ENCODE results near the gene SNRPB2.

Gene SNRPB2

DNA sequence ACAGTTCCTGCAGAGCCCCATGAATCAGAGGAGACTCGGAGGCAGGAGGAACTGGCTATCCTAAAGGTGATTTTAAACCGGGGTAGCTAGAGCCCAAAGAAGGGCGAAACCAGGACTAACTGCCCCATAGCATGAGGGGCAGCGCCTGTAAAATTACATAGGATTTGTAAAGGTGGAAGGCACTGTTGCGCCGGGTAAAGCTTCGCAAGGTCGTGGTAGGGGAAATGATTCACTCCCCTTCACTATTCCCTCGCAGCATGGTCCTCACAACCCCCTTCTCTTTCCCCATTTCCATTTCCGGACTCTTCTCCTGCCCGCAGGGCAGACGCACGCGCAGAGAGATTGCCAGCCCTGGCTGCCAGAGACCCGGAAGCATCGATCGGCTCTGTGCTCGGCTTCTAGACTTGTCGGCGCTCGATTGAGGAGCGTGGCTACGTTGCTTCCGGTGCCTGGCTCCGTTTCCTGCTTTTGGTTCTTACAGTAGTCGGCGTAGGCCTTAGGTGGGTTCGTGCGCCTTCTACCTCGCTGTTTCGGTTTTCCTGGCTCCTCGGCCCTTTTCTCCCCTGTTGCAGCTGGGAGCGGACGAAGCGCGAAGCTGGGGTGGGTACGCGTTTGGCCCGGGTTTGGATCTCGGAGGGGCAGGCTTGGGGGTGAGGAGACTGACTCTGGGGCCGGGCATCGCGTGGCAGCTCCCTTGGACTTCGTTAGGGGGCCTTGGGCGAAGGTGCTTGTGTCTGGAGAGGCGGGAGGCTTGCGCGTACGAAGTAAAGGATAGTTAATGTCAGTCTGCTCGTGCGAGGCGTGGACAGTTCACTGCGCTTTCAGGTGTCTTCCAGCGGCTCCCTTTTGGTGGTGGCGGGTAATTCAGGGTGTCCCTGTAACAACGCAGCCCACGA lies at the start of gene SNRPB2:
Gene SNRPB2, plus strand, starts transcription at position 462 of the 896 bp plus-strand sequence. CDS start 1,677 bp downstream, outside the sequence.
- DNase-seq: peak; percentile 91
- in situ Hi-C loops (cut with HindIII; ENCODE audit: low pct_ligation_motif_present, low pct_unique_long_range_greater_than_20kb, low sequenced_read_pairs): no loop called here

DNA sequence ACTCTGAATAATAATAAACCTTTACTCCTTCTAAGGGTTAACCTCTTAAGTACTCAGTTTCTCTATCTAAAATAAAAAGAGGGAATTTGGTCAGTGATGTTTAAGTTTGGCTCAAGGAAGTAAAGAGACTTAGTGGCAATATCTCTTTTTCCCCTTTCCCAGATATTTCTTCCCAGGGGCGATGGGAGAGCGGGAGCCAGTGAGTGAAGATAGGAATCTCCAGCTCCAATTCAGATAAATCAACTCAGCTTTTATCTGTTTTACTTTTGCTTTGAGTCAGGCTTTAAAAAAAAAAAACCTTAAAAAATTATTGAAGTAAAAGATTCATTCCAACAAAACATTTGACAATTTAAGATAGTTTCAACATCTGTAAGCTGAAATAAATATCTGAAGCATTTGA lies 45.4 kb upstream of the SNRPB2 start:
- DNase-seq: no peak

DNA sequence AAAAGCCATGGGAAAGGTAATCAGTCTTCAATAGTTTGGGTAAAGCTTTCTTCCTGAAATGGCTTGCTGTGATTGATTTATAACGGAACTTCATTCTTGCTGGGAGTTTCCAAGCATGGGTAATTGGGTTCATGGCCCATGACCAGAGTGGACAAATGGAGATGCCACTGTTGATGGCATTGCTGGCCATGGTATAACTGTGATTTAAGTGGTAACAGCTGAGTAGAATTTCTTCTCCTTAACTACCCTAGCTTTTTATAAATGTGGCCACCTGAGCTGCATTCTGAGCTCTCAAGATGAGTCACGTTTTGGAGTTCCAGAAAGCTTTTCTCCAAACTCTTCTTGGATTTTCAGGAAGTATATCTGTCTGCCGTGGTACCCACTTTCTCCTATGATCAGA lies 39.9 kb upstream of the SNRPB2 start:
- no peak for DNase-seq
- in situ Hi-C loops (cut with HindIII; ENCODE audit: low pct_ligation_motif_present, low pct_unique_long_range_greater_than_20kb, low sequenced_read_pairs): no loop called here

More for the DNA sequence above, 45.4 kb upstream of the SNRPB2 start:
- in situ Hi-C loops (cut with HindIII; ENCODE audit: low pct_ligation_motif_present, low pct_unique_long_range_greater_than_20kb, low sequenced_read_pairs): no loop called here

DNA sequence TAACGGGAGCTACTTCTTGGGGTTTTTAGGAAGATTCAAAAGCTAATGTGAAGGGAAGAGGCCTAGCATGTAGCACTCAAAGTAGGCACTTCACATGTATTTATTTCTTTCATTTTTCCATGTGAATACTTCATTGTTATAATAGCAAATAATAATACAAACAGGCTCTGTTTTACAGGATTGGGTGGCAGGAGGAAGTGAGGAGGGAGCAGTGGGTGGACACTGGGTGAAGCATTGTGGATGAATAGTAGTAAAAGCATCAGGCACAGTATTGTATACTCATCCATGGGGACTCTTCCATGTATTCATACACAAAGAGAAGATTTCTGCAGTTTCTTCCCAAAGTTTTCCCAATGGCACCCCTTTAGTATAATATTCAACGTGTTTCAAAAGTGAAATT lies 38.4 kb upstream of the SNRPB2 start:
- in situ Hi-C loops (cut with HindIII; ENCODE audit: low pct_ligation_motif_present, low pct_unique_long_range_greater_than_20kb, low sequenced_read_pairs): no loop called here

DNA sequence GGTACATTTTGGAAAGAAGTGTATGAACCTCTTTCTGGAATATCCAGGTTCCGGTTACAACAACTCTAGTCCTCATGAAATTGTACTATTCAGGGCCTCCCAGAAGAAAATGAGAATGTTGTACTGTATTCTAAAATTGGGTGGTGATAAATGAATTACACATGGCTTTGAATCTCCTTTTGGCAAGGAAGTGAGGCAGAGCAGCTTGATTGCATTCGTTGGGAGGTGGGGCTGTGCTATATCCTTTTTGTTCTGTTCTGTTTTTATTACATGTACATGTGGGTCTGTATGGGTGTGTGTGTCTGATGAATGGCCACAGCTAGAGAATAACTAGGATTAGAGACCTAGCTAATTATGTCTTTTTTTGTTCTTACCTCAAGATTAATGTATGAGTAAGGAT lies 37.8 kb upstream of the SNRPB2 start:
- no peak for DNase-seq
- in situ Hi-C loops (cut with HindIII; ENCODE audit: low pct_ligation_motif_present, low pct_unique_long_range_greater_than_20kb, low sequenced_read_pairs): no loop called here

More for the DNA sequence above, 38.4 kb upstream of the SNRPB2 start:
- DNase-seq: no peak

DNA sequence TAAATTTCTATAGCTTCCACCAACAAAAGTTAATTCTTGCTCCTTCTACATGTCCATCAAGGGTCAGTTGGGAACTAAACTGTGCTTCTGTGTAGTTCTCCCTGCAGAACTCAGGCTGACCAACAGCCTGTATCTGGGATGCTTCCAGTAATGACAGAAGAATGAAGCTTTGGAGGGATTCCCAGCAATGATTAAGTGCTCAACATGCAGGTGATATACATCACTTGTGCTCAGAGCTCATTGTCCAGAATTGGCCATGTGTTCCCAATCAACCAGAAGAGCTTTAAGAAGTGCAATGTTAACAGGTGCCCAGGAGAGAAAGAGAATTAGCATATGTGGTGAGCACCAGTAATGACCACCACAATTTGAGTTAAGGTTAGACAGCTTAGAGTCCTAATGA lies 37.4 kb upstream of the SNRPB2 start:
- DNase-seq: no peak
- in situ Hi-C loops (cut with HindIII; ENCODE audit: low pct_ligation_motif_present, low pct_unique_long_range_greater_than_20kb, low sequenced_read_pairs): no loop called here

DNA sequence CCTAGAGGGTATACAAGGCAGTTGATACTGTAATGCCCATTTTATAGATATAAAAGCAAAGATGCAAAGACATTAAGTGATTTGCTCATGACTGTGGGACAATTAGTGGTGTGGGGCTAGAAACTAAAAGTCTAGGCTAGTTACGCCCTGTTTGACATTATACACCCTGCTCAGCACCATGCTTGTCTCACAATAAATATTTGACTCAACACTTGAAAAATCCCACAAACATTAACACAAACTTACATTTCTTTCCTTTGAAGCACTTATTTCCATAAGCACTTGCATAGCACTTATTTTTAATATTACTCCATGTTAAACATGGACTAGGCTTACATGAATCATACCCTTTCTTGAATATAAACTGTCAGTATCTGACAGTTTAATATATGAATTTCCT lies 36.5 kb upstream of the SNRPB2 start:
- in situ Hi-C loops (cut with HindIII; ENCODE audit: low pct_ligation_motif_present, low pct_unique_long_range_greater_than_20kb, low sequenced_read_pairs): no loop called here
- DNase-seq: no peak

DNA sequence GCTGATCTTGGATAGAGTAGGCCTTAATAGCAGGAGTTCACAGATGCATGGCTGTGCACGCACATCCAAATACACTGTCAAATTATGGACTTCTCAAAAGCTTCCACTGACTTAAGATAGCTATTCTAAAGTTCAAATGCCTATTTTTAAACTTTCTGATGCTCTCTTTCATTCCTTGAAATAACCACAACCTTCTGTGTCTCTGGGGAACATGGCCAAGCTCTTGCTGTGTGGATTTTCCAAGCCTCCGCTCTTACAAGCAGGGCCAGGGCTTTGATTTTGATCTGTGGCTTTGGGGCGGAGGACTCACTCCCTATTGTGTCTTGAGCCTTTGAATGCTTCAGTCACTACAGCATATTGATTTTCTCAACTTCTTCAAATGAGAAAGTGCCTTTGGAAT lies 35.7 kb upstream of the SNRPB2 start:
- in situ Hi-C loops (cut with HindIII; ENCODE audit: low pct_ligation_motif_present, low pct_unique_long_range_greater_than_20kb, low sequenced_read_pairs): no loop called here

DNA sequence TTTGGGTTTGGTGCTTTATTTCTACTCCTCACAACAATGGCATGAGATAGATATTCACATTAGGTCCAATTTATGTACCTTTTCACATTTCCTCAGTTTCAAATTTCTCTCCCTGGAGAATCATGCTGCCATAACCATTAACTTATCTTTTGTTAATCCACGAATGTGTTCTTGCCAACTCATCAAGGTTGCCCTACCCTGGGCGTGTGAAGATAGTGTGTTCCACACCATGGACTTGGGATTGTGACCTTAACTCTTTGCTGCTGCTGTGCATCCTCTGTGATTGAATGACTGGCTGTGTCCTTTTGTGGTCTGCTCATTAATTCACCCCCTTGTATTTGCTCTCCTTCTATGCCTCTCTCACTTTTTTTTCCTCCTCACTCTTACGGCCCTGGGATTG lies 34.2 kb upstream of the SNRPB2 start:
- in situ Hi-C loops (cut with HindIII; ENCODE audit: low pct_ligation_motif_present, low pct_unique_long_range_greater_than_20kb, low sequenced_read_pairs): no loop called here
- no peak for DNase-seq

More for the DNA sequence above, 35.7 kb upstream of the SNRPB2 start:
- DNase-seq: no peak

DNA sequence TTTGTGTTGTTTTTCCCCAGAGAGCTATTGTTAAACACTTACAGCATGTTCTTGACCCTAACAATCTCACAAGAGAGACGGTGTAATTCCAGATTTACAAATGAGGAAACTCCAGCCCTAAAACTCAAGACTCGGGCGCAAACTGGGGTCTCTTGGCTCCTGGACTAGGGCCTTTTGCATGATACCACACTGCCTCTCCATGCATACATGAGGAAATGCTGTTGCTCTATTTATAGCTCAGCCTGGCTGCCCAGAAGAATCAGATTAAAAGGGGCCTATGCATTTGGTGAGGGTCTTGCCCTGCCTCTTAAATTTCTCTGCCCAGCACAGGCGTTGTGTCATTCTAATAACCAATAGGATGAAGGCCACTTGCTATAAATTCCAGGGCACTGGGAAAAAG lies 30.5 kb upstream of the SNRPB2 start:
- in situ Hi-C loops (cut with HindIII; ENCODE audit: low pct_ligation_motif_present, low pct_unique_long_range_greater_than_20kb, low sequenced_read_pairs): no loop called here
- no peak for DNase-seq

DNA sequence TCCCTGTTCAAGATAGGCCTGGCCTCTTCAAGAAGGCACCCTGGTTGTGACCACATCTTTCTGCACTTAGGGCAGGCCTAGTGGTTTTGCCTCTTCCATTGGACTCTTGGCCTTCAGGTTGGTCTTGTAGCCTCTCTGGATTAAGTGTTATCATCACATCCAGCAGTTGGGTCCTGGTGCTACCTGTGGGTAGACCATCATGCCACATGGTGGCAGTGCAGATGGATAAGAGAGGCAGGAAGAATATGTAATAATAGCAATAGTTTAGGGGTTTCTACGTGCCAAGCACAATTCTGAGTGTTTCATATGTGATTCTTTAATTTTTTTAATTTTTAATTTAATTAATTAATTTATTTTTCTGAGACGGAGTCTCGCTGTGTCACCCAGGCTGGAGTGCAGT lies 28.5 kb upstream of the SNRPB2 start:
- DNase-seq: no peak
- in situ Hi-C loops (cut with HindIII; ENCODE audit: low pct_ligation_motif_present, low pct_unique_long_range_greater_than_20kb, low sequenced_read_pairs): no loop called here

DNA sequence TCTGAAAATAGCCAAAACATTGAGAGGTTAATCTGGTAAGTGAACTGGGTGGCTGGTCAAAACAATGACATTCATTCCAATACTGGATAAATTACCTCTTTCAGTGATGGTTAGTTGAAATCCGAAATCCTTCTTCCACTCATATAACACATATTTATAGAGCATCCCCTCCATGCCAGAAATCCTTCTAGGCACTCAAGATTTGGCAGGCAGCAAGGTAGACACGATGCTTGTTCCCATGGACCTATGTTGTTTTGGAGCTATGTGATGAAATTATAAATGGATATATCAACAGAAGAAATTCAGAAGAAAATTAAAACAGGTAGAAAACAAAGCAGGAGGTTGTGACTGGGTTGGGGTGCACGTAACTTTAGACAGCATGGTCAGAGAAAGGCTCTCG lies 26.3 kb upstream of the SNRPB2 start:
- no peak for DNase-seq
- in situ Hi-C loops (cut with HindIII; ENCODE audit: low pct_ligation_motif_present, low pct_unique_long_range_greater_than_20kb, low sequenced_read_pairs): no loop called here

DNA sequence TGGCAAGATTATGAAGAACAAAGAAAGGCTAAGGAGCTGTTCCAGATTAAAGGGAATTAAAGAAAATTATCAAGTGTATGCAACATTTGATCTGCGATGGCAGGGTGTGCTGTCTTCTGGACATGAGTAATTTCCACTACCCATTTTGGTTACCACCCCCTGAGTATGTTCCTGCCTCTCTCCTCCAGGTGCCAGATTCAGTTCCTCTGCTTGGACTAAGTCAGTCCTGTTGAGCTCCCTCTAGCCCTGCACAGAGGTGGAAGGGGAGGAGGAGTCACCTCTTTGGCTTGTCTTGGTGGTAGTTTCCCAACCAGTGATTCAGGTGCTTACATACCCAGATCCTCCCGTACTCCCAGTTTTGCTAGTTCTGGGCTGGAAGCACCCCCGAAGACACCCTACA lies 22.2 kb upstream of the SNRPB2 start:
- in situ Hi-C loops (cut with HindIII; ENCODE audit: low pct_ligation_motif_present, low pct_unique_long_range_greater_than_20kb, low sequenced_read_pairs): no loop called here
- no peak for DNase-seq

DNA sequence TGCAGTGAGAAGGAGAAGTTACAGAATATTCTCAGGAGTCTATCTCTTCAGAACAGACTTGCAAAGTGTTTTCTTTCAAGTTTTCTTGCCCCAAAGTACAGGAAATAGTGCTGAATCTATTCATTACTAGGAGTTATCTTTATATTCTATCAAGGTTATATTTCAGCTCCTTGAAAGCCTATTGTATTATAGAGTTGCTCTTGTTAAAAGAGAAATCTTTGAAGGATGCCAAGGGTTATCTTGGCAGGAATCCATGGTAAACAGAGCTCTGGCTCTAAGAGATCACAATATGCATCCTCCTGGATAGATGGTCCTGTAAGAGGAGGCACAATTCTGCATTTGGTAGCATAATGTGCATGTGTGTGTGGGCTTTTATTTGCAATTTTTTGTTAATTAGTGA lies 21.2 kb upstream of the SNRPB2 start:
- in situ Hi-C loops (cut with HindIII; ENCODE audit: low pct_ligation_motif_present, low pct_unique_long_range_greater_than_20kb, low sequenced_read_pairs): no loop called here
- DNase-seq: no peak

DNA sequence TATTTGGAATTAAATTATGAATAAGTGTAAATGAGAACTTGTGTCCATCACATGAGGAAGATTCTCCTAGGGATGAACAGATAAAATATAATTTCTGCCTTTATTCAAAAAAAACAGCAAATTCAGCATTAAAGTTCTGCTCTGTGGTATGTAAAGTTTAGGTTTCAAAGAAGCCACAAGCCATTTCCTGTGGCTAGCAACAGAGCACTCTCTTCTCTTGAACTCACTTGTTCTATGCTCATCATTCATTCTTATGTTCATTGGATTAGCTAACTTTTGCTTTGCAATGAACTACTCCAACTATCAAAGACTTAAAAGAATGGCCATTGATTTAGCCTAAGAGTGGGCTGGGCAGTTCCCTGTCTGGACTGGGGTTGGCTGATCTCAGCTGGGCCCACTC lies 20.8 kb upstream of the SNRPB2 start:
- in situ Hi-C loops (cut with HindIII; ENCODE audit: low pct_ligation_motif_present, low pct_unique_long_range_greater_than_20kb, low sequenced_read_pairs): no loop called here
- DNase-seq: no peak

DNA sequence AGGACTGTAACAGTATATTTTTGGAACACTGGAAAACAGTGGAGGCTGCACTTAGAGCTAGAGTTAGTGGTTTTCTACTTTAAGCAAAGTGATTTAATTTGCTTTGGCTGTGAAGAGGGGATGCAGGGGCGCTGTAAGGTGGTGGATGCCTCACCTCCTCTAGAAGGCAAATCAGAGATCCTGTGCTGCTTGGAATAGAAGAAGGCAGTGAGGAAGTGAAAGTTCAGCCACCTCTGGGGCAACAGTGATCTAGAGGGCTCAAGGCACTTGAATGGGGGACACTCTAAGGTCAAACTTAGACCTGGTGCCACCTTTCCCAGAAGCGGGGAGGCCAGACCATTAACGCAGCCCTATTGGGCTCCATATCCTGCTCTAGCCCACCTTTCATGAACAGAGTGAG lies 19.0 kb upstream of the SNRPB2 start:
- DNase-seq: no peak
- in situ Hi-C loops (cut with HindIII; ENCODE audit: low pct_ligation_motif_present, low pct_unique_long_range_greater_than_20kb, low sequenced_read_pairs): no loop called here

DNA sequence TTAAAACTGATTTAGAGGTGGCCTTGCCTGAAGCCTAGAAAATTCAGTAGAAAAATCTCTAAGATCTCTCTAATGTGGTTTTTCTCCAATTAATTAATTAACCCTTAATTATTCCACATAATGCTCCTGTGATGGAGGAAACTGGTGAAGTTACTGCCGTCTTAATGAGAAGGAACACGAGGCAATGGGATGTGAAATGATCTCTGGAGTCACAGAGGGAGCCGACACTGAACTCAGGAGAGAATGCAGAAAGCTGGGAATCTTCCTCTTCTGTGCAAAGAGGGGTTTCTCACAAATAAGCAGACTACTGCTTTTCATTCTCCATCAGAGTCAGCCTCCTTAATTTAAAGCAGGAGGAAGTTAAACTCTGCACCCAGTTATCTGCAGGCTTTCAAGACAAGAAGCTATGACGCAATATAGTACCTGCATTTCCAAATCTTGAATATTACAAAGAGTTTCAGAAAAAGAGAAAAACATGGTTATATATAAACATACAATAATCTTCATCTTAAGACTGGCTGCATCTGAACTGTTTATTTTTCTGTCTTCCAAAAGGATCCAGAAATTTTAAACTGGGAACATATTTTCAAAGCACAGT lies 18.1 kb upstream of the SNRPB2 start:
- in situ Hi-C loops (cut with HindIII; ENCODE audit: low pct_ligation_motif_present, low pct_unique_long_range_greater_than_20kb, low sequenced_read_pairs): no loop called here

DNA sequence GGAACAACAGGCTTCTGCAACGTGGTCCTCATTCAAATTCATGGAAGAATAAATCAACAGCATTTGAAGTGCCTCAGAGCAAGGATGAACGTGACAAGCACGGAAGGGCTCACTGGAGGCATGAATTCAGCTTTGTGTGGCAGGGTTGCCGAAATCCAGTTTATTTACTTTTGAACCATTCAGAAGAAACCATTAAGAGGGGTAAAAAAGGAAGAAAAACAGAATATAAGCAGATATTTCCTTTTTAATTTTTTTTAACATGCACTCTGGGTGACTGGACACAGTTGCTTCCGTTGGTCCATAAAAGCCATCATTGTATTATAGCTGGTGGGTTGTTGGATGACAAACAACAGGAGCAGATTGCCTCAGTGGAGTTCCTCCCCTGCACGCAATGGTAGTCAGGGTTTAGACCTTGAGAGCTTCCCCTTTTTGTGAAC lies 17.3 kb upstream of the SNRPB2 start:
- no peak for DNase-seq
- in situ Hi-C loops (cut with HindIII; ENCODE audit: low pct_ligation_motif_present, low pct_unique_long_range_greater_than_20kb, low sequenced_read_pairs): no loop called here

More for the DNA sequence above, 18.1 kb upstream of the SNRPB2 start:
- DNase-seq: no peak

DNA sequence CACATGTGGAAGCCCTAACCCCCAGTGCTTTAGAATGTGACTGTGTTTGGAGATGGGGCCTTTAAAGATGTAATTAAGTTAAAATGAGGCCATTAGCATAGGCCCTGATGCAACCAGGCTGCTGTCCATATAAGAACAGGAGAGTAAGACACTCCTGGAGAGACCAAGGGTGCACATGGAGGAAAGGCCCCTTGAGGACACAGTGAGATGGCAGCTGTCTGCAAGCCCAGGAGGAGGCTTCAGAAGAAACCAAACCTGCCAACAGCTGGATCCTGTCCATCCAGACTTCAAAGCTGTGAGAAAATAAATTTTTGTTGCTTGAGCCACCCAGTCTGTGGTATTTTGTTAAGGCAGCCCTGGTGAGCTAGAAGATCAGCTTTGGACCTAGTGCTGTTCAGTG lies 16.8 kb upstream of the SNRPB2 start:
- no peak for DNase-seq
- in situ Hi-C loops (cut with HindIII; ENCODE audit: low pct_ligation_motif_present, low pct_unique_long_range_greater_than_20kb, low sequenced_read_pairs): no loop called here

DNA sequence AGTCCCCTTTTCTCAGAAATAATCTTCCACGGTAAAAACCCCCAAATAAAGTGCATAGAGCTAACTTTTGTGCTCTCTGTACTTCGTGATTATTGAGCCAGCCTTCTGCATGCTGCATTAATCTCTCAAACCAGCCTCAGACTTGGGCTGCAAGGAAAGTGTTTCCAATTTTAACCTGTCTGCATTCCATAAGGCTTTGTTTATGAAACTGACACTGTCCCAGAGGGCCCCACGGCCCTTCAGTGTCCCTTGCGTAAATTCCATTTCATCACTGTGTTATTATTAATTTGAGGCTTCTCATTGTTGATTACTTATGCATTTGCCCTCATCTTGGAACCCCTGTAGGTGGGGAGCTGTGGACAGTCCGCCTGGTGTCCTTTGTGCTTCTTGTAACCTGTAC lies 15.6 kb upstream of the SNRPB2 start:
- in situ Hi-C loops (cut with HindIII; ENCODE audit: low pct_ligation_motif_present, low pct_unique_long_range_greater_than_20kb, low sequenced_read_pairs): no loop called here

More for the DNA sequence above, 15.6 kb upstream of the SNRPB2 start:
- no peak for DNase-seq

All from ACHN (cell line).